ENCODE measurements around the gene DLG2.

Gene DLG2

DNA sequence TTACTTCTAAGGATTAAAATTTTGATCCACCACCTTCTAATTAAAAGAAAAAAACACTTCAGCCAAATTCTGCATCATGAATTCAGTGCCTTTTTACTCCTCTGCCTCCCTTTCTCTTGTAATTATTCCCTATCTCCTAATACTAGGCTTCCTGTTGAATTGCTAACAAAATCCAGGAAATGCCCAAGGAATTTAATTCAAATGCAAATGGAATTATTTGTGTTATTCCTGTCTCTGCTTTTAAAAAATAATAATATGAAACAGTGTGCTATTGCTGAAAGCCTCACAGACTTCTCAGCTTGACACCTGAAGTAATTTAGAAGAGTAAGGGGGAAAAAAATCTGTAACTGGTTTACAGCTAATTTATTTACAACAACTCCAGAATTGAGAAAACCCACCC is 85.5 kb downstream of the DLG2 start:
- DNase-seq, result no peak

DNA sequence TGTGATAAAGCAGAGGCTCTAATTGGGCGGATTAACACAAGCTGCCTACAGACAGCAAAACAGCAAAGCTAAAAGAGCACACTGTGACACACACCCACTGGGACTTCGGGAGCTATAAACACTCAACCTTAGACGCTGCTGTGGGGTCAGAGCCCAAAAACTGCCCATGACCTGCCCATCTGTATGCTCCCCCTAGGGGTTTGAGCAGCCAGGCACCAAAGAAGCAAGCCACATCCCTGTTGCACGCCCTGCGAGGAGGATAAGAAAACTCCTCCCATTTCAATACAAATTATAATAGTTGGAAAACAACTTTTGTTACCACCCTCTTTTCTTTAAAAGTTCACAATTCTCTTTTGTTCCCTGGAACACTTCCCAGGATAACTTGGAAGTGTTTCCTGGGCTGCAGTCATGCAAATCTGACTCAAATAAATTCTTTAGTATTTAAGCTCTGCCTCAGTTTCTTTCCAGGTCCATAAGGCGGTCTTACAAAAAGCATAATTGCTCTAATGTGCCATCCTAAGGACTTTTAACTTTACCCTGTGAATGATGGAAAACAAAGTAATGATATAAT is 86.4 kb downstream of the DLG2 start:
- DNase-seq, result no peak

DNA sequence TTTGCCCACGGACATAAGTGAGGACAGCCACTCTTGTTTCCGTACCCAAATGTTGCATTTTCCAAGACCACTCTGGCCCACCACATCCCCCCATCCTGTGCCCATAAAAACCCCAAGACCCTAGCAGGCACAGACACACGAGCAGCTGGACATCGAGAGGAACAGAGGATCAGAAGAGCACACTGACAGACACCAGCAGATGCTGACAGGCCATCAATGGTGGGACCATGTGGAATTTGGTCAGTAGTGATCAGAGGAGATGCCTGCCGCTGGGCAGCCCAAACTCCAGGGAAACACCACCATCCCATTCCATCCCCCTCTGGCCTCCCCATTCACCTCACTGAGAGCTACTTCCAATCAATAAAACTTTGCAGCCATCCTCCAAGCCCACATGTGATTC is 87.0 kb downstream of the DLG2 start:
- no peak for DNase-seq

DNA sequence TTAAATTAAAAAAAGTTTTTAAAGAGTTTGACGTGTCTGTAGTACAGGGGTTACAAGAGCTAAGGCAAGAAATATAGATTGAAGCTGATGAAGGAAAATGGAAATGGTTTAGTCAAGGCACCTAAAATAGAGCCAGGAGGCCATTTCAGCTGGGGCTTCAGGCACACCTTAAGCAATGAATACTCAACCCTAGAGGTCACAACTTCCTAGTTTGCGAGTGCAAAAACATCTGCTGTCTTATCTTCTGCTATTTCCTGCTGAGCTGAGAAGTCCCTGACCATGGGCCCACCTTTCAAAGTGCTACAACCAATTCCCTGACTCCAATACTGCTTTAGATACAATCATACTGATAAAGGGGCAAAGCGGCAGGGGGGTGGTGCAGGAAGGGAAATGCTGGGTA is 87.4 kb downstream of the DLG2 start:
- DNase-seq, result no peak

DNA sequence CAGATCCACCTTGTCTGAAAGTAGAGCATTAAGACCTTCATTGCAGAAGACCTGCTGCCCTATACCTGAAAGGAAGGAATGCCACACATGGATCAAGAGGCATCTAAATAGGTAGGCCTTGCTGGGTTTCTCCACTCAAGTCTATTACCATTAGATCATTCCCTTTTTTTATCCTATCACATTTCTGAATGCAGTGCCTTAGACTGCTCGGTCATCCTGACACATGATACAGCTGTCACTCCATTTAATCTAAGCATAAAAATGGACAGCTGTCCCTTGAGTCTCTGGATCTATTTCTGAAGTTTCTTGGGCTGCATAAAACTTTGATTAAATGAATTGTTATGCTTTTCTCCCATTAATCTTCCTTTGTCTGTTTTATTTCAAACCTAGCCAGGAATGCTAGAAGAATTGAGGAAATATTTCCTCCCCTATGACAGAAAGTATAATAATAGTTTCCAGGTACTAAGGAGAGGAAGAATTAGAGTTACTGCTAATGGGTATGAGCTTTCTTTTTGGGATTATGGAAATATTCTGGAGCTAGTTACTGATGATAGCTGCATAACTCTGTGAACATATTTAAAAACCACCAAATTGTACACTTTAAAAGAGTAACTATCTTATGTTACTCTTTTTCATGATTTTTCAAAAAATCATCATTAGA is 88.0 kb downstream of the DLG2 start:
- DNase-seq, result no peak

DNA sequence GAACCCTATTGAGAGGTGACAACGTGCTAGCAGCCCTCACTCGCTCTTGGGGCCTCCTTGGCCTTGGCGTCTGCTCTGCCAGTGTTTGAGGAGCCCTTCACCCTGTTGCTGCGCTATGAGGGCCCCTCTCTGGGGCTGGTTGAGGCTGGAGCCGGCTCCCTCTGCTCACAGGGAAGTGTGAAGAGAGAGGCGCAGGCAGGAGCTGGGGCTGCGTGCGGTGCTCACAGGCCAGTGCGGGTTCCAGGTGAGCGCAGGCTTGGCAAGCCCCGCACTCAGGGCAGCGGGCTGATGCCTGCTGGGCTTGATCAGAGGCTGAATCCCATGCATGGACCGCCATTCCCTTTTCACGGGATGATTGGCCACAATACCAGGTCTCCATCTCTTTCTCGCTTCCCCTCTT is 90.7 kb downstream of the DLG2 start:
- no peak for DNase-seq

DNA sequence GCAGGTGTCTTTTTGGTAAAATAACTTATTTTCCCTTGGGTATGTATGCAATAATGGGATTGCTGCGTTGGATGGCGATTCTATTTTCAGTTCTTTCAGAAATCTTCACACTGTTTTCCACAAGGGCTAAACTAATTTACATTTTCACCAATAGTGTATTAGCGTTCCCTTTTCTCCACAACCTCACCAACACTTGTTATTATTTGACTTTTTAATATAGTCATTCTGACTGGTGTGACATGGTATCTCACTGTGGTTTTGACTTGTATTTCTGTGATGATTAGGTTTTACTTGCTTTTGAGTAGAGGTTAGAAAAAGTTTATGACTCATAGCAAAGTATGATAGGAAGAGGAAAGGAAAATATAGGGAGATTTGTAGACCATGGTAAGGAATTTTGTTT is 92.3 kb downstream of the DLG2 start:
- no peak for DNase-seq

DNA sequence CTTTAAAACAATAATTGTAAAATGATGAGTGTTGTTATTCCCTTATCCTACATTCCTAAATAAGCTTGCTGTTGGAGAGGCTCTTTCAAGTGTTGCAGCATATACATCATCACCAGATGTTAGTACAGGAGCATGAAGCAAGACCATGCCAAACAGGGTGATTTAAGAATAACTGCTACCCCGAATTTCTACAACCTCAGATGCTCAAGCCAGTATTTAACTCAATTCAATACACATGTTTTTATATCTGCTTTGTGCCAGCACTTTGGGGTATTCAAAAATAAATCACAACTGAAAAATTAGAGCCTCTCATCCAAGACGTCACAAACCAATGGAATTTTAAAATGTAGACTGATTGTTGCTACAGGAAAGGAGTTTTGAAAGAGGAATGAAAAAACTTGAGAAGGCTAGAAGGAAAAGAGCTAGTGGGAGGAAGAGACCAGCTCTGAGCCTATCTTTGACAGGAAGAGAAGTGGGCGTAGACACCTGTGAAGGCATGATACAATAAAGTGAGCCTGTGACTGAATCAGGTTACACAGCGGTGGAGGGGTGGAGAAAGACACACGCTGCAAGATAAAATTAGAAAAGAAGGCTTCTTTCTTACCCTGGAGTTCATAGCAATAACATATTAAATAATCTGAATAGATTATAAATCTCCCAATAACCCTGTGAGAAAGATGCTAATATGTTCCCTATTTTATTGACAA is 95.8 kb downstream of the DLG2 start:
- DNase-seq, result no peak

DNA sequence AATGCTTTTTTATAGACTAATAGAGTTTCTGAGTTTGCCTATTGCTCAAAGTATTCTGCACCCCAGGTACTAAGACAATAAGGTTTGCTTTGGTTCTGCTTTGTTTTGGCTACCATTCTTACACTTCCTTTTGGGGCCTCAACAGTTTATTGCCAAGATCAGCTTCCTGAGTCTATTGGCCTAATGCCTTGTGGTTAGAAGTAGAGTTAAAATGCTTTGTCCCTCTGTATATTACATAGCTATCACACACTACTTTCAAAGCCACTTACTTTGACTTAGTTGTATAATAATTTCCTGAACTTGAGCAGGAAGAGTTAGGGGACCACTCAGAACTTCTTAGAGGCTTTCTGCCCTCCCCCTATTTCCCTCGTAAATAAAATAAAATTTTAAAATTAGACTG is 96.5 kb downstream of the DLG2 start:
- DNase-seq, result no peak

DNA sequence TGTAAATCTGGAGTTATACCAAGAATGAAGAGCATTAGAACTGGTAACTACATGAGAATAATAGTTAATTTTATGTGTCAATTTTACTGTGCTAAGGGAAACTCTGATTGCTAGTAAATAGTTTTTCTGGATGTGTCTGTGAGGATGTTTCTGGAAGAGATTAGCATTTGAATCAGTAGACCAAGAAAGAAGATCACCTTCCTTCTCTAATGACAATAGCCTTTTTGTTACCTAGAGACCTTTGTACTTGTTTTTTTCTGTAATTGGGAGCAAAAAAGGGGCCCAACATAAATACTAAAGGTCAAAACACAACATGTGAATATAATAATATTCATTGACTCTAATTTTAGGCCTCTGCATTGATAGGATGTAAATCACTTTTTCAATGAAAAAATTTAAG is 100.6 kb downstream of the DLG2 start:
- no peak for DNase-seq

DNA sequence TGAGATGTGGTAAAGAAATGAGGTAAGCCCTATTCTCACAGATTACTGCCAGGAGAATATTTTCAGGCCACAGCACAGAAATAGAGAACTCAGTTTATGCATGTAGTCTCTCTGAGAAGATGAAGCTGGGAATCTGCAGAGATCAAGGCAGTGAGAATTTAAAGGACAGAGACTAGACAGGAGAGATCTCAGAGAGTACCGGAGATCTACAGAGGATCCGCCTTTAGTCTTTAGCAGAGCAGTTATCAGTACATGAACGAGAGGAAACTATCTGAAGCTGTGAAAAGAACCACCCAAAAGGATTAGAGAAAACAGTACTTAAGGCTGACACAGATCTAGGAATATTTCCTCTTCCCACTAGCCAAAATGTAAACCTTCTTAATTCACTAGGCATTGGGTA is 101.5 kb downstream of the DLG2 start:
- no peak for DNase-seq

DNA sequence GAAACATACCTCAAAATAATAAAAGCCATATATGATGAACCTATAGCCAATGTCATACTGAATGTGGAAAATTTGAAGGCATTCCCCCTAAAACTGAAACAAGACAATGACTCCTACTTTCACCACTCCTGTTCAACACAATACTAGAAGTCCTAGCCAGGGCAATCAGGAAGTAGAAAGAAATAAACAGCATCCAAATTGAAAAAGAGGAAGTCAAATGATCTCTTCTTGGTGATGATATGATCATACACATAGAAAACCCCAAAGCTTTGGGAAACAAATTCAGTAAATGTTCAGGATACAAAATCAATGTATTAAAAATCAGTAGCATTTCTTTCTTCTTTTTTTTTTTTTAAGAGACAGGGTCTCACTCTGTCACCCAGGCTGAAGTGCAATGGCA is 109.9 kb downstream of the DLG2 start:
- no peak for DNase-seq

DNA sequence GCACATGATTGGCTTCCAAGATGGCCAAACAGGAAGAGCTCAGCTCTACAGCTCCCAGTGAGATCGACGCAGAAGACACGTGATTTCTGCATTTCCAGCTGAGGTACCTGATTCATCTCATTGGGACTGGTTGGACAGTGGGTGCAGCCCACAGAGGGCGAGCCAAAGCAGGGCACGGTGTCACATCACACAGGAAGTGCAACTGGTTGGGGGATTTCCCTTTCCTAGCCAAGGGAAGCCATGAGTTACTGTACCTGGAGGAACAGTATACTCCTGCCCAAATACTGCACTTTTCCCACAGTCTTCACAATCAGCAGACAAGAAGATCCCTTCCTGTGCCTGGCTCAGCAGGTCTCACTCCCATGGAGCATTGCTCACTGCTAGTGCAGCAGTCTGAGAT is 131.2 kb downstream of the DLG2 start:
- no peak for DNase-seq

DNA sequence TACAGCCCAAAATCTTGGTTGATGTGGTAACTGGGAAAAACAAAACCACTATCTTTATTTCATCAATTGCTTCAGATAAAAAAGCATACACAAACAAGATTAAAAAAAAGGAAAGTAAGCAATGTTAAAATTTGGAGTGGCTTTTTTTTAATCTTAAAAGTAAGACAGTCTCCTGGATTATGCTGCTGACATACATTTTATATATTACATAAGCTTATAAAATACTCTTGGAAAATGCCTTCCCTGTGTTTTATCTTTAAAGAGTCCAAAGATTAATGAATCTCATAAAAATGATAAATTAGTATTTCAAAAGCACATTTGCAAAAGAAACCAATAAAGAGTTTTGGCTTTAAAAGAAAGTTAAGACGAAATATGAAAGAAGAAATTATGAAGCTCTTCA is 132.7 kb downstream of the DLG2 start:
- DNase-seq, result no peak

DNA sequence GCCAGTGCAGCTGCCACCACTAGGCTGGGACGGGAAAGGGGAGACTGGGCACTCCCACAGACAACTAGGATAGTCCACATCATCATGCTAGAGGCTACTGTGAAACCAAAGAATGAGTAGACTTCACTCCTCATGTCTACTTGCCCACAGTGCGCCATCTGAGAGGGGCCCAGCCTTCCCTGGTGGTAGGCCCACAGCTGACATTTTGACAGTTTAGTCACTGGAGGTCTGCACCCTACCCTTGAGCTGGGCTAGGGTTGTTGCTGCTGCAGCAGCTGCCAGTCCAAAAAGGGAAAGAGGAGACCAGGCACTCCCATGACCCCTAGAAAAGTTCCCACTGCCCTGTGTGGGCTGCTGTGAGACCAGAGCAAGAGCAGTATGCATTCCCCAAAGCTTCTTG is 141.2 kb downstream of the DLG2 start:
- DNase-seq, result no peak

DNA sequence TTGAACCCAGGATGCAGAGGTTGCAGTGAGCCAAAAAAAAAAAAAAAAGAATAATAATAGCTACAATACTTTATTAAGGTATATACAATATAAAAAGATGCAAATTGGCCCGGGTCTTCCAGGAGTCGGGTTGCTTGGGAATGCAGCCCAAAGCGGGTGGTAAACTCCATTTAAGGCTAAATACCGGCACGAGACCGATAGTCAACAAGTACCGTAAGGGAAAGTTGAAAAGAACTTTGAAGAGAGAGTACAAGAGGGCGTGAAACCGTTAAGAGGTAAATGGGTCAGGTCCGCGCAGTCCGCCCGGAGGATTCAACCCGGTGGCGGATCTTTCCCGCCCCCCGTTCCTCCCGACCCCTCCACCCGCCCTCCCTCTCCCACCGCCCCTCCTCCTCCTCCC is 143.3 kb downstream of the DLG2 start:
- no peak for DNase-seq

DNA sequence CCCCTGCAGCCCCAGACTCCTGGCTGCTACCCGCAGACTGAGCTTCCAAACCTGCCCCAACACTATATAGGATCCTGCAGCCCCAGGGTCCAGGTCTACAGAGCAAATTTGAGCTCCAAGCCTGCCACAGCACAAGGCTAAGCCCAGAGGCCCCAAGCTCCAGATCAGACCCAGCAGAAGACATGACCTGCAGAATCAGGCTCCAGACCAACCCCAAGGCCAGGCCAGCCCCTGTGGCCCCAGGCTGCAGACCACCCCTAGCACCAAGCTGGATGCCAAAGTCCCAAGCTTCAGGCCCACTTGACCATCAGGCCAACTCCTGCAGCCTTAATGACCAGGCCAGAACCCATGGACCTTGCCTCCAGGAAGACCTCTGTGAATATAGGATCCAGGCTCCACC is 145.3 kb downstream of the DLG2 start:
- DNase-seq, result no peak

DNA sequence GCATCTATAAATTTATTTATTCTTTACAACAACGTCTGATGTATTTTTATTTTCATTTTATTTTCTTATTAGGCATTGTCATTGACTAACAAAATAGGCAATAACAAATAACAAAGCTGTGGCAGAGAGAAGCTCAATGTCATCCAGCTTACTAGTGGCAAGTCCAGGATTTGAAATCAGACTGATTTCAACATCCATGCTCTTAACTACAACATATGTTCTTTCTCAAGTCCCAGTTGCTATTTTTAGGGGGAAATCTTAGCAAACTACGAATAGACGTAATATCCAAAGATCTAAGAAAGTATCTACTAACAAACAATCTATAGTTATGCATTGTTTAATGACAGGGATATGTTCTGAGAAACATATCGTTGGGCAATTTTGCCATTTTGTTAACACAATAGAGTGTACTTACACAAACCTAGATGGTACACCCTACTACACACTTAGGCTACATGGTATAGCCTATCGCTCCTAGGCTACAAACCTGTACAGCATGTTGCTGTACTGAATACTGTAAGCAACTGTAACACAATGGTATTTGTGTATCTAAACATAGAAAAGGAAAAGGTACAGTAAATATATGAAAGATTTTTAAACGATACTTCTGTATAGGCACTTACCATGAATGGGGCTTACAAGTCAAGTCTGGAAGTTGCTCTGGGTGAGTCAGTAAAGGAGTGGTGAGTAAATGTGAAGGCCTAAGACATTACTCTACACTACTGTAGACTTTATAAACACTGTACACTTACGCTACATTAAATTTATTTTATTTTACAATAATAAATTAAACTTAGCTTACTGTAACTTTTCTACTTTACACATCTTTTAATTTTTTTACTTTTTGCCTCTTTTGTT is 151.3 kb downstream of the DLG2 start:
- DNase-seq, result no peak

DNA sequence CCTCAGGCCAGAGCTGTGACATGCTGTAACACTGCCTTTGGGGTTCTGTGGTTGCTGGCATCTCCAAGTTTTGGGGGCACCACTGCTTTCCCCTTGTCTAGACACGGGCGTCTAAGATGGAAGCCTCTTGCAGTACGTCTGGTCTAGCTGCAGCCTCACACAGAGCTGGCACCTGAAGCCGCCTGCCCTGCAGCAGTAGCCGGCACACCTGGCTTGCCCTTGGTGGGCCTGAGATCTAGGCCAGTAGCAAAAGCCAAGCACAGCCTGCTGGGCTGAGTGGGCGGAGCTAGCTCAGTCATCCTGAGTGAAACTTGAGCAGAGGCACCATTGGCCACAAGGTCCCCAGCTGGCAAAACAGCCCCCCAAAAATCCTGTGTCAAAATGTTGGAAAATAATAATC is 154.2 kb downstream of the DLG2 start:
- DNase-seq, result no peak

DNA sequence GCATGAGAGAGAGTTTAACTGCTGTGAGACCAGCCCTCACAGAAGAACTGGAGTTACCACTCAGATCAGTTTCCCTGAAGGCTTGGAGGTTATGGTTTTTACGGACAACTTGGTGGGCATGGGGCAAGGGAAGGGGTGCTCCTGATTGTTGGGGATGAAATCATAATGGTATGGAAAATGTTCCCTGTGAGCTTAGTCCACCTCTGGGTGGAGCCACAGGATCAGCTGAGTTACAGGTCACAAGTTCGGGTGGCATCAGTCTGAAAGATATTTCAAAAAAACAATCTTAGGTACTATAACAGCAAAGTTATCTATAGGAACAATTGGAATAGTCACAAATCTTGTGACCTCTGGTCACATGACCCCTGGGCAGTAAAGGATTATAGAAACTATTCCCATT is 162.9 kb downstream of the DLG2 start:
- DNase-seq, result no peak

DNA sequence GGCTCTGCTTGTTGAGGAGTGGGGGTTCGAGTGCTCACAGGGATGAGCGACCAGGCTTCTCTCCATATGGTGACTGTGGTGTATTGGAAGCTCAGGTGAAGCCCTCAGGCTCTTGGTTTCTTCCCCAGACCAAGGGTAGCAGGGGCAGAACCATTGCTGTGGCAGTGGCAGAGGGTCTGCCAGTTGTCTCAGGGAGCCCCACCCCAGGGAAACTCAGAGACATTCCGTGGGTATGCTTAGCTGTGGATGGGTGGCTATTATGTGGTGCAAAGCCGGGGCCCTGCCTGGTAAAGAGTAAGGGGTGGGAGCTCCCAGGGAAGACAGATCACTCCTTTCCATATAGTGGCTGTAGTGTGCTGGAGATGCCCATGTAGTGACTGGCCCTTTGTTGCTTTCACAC is 167.8 kb downstream of the DLG2 start:
- no peak for DNase-seq

DNA sequence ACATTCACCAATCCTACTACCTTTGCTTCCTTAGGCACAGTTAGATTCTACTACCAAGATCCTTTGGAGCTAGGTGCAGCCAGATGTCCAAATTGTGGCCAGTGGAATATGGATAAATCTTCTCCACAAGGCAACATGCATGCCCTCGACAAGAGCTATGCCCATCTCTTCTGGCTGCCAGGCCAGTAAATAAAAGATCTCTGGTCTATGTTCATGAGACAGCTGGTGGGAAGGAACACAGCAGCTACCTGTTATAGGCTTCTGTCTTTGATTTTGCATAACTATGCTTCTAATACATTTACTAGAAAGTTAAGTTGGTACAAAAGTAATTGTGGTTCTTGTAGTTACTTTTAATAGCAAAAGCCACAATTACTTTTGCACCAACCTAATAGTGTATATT is 182.7 kb downstream of the DLG2 start:
- no peak for DNase-seq

DNA sequence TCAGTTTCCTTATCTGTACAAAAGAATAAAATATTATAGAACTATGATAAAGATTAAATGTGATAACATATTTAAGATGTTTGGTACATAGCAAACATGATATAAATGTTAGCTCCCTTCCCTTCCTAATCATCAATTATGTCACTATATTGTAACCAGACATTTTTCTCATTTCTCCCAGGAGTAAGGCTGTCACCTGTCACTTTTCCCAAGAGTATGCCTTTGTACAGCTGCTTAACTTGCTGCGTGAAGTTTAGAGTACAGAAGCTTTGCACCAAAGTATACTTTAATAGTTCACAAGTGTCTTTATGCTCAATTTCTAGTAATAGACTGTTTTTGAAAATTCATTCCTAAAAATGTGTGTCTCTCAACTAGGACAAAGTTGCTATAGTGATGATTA is 186.9 kb downstream of the DLG2 start:
- DNase-seq, result no peak

DNA sequence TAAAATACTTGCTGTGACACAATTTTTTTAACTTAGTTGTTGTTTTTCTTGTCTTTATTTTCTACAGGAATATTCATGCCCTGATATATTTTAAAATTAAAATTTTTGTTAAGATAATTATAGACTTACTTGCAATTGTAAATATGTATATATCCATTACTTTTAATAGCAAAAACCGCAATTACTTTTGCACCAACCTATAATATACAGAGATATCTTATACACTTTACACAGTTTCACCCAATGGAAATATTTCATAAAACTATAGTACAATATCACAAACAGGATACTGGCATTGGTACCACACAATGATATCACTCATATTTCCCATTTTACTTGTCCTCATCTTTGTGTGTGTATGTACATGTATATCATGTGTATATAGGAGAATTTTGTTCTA is 188.8 kb downstream of the DLG2 start:
- DNase-seq, result no peak

Measured in stimulated activated CD4-positive, alpha-beta T cell treated with anti-CD3 and anti-CD28 coated beads, Interleukin-12 subunit alpha, Interleukin-12 subunit beta, amount 100 ng/mL, for 4 hours (primary cell).